Caco-2 (cell line): Measurements from ENCODE around the gene NCOA6. TPM values are rescaled to one million over a fixed set of nuclear protein-coding genes. Genes with fewer than 3 reads are reported as not detected.
"Not testable (repeated sequence)": the region's sequence is repeated elsewhere in the genome, so short reads cannot be mapped to it uniquely, and the experiment has no call there.

ENCODE experiments used
- BruUV-seq: library from RNA; stranded (reverse); fragments of 400-500 nt; replicated peaks from 2 replicates; lab custom pipeline; 2021; lab: Mats Ljungman, UMichigan
- CTCF ChIA-PET: fragments of 300-600 bp; sonication (Branson Sonifier 250); formaldehyde crosslinking; loops from one replicate; lab custom pipeline; 2022; ENCODE audit warnings: antibody characterized with exemption; lab: Charles Lee
- POLR2A ChIA-PET: fragments of 300-600 bp; sonication (Branson Sonifier 250); formaldehyde crosslinking; loops from one replicate; lab custom pipeline; 2022; ENCODE audit warnings: antibody characterized with exemption; lab: Charles Lee
- DNase-seq, 2 experiments: peaks; one replicate each; pipeline versions ENCODE4 v3.0.0 to v3.0.0-alpha.2; 2020 to 2022
- H3K27me3 ChIP-seq: replicated peaks from 2 replicates; pipeline ENCODE4 v1.6.0; 2011; ENCODE audit warnings: low read length; ENCODE audit not compliant: control insufficient read depth, insufficient read depth
- H3K36me3 ChIP-seq: 2 replicates; pipeline ENCODE4 v1.5.1; 2011; ENCODE audit warnings: low read length; ENCODE audit not compliant: control insufficient read depth, insufficient read depth
- H3K4me1 ChIP-seq: fragments of 250-450 bp; sonication (Bioruptor Pico); 2 replicates; pipeline ENCODE4 v1.5.1; 2020; ENCODE audit warnings: mild to moderate bottlenecking
- H3K4me3 ChIP-seq: 2 replicates; pipeline ENCODE4 v1.5.1; 2011; ENCODE audit warnings: low read depth, mild to moderate bottlenecking, control low read depth, low read length
- H3K9me3 ChIP-seq: fragments of 250-450 bp; sonication (Bioruptor Pico); 2 replicates; pipeline ENCODE4 v1.5.1; 2020; ENCODE audit warnings: mild to moderate bottlenecking, moderate library complexity
- H3K27ac Mint-ChIP-seq: one replicate; pipeline ENCODE4 v1.8.0; 2022; ENCODE audit warnings: mixed read lengths; ENCODE audit not compliant: unreplicated experiment
- H3K27me3 Mint-ChIP-seq: one replicate; pipeline ENCODE4 v1.8.0; 2022; ENCODE audit warnings: mixed read lengths; ENCODE audit not compliant: insufficient read depth, unreplicated experiment
- H3K36me3 Mint-ChIP-seq: one replicate; pipeline ENCODE4 v1.8.0; 2022; ENCODE audit warnings: mild to moderate bottlenecking, mixed read lengths; ENCODE audit not compliant: insufficient read depth, unreplicated experiment
- H3K4me1 Mint-ChIP-seq: one replicate; pipeline ENCODE4 v1.8.0; 2022; ENCODE audit warnings: low read depth, mixed read lengths; ENCODE audit not compliant: unreplicated experiment
- H3K4me3 Mint-ChIP-seq: one replicate; pipeline ENCODE4 v1.8.0; 2022; ENCODE audit warnings: mild to moderate bottlenecking, moderate library complexity, mixed read lengths; ENCODE audit not compliant: unreplicated experiment
- H3K9me3 Mint-ChIP-seq: one replicate; pipeline ENCODE4 v1.8.0; 2022; ENCODE audit warnings: mixed read lengths; ENCODE audit not compliant: unreplicated experiment
- CTCF ChIP-seq, 2 experiments: fragments of 200-600 bp in 1 of 2; IDR thresholded peaks; 1 replicate in 1 of 2; 2 replicates in 1 of 2; pipeline versions ENCODE4 v1.5.1 to v1.8.0; 2011 to 2022; ENCODE audit warnings: antibody characterized with exemption in 1 of 2, control low read depth in 1 of 2, inconsistent platforms in 1 of 2, low read depth in 1 of 2, low read length in 1 of 2, mild to moderate bottlenecking in 1 of 2, moderate library complexity in 1 of 2; ENCODE audit not compliant: insufficient read depth in 1 of 2, severe bottlenecking in 1 of 2, unreplicated experiment in 1 of 2
- intact Hi-C: fragments of 100-400 bp; cut with micrococcal nuclease; formaldehyde crosslinking; loops from one replicate; pipeline ENCODE4 v1.10.0; 2022; ENCODE audit not compliant: unreplicated experiment
- total RNA-seq: library from RNA; stranded (reverse); gene quantifications from 2 replicates; pipeline ENCODE4 v1.2.3, GENCODE V29; 2022

NCOA6 gene
- total RNA-seq, 1 experiment from 2014 or later = 65.1 TPM

- ChIA-PET POLR2A (no interaction called here), CTCF (interaction anchor here (3.1 kb wide), 1 partner anchor 40 kb away, joined by 15 read pairs; no protein-coding TSS in a partner anchor)
- Mint-ChIP-seq H3K27me3 (no peaks in the 10 kb centered on the region), H3K27ac (no peak overlapping the region), H3K36me3 (peaks cover 44% of the 10 kb centered on the region), H3K4me1 (no peaks in the 10 kb centered on the region), H3K9me3 (no peaks in the 10 kb centered on the region), H3K4me3 (no peak overlapping the region)
- H3K4me1 ChIP-seq = no peaks in the 10 kb centered on the region
- H3K9me3 ChIP-seq = no peaks in the 10 kb centered on the region
- H3K4me3 ChIP-seq = no peak overlapping the region
- H3K36me3 ChIP-seq = no peaks in the 10 kb centered on the region; the same call in 1 of the 2 replicates
- intact Hi-C loops = no loop called here
- TF ChIP-seq CTCF (IDR thresholded peaks at IDR 0.05; ENCODE audit: insufficient read depth in 1 of 2, low read depth in 1 of 2, low read length in 1 of 2, severe bottlenecking in 1 of 2, unreplicated experiment in 1 of 2) = no peak
- H3K27me3 ChIP-seq = no peaks in the 10 kb centered on the region
- BruUV-seq = no TSS peak
- DNase-seq = no peak
Observed at GRCh38 chr20:34729416-34729815, 96.0 kb downstream of the NCOA6 start.

GRCh38 chr20:34724172-34724571 is 101.3 kb downstream of the NCOA6 start:
- Histone ChIP-seq H3K9me3 (no peaks in the 10 kb centered on the region), H3K27me3 (no peaks in the 10 kb centered on the region), H3K4me3 (no peak overlapping the region), H3K4me1 (peaks cover 4% of the 10 kb centered on the region; the same call in 1 of the 2 replicates), H3K36me3 (peaks cover 2% of the 10 kb centered on the region)
- H3K36me3 Mint-ChIP-seq = peaks cover 49% of the 10 kb centered on the region
- intact Hi-C loops = no loop called here
- no peaks in the 10 kb centered on the region for H3K27me3 Mint-ChIP-seq
- no peak for TF ChIP-seq CTCF (IDR thresholded peaks at IDR 0.05; ENCODE audit: insufficient read depth in 1 of 2, low read depth in 1 of 2, low read length in 1 of 2, severe bottlenecking in 1 of 2, unreplicated experiment in 1 of 2)
- no peak overlapping the region for H3K4me3 Mint-ChIP-seq
- no peak for DNase-seq
- BruUV-seq = no TSS peak
- H3K27ac Mint-ChIP-seq = no peak overlapping the region
- peaks cover 2% of the 10 kb centered on the region for H3K4me1 Mint-ChIP-seq
- no peaks in the 10 kb centered on the region for H3K9me3 Mint-ChIP-seq
- ChIA-PET CTCF (no interaction called here), POLR2A (no interaction called here)

GRCh38 chr20:34722560-34722959 is 102.9 kb downstream of the NCOA6 start:
- CTCF ChIA-PET, DNase-seq, H3K9me3 ChIP-seq, H3K27me3 ChIP-seq, H3K36me3 ChIP-seq, POLR2A ChIA-PET, H3K4me1 Mint-ChIP-seq, H3K27me3 Mint-ChIP-seq, H3K27ac Mint-ChIP-seq, H3K4me3 ChIP-seq, H3K9me3 Mint-ChIP-seq, H3K4me3 Mint-ChIP-seq, intact Hi-C loops, BruUV-seq: not testable (repeated sequence)
- peaks cover 65% of the 10 kb centered on the region for H3K36me3 Mint-ChIP-seq
- peaks cover 16% of the 10 kb centered on the region; the same call in 1 of the 2 replicates for H3K4me1 ChIP-seq
